K562 (cell line): ENCODE results near the gene TRAK1. TPM values are rescaled to one million over a fixed set of nuclear protein-coding genes. Genes with fewer than 3 reads are reported as not detected.

ENCODE experiments used
- ATAC-seq: fragments of 200-7000 bp; cut with Tn5 transposase; 3 replicates; pipeline ENCODE4 v1.9.1; 2020; ENCODE audit warnings: moderate library complexity
- BruUV-seq: library from RNA; stranded (reverse); fragments of 400-500 nt; replicated peaks from 2 replicates; lab custom pipeline; 2021; lab: Mats Ljungman, UMichigan
- CTCF ChIA-PET: fragments of 300-600 bp; formaldehyde crosslinking; extraction: SDS; loops from one replicate; lab custom pipeline; 2021; ENCODE audit warnings: low intra/inter-chr PET ratio; lab: Yijun Ruan, JAX
- POLR2A ChIA-PET: fragments of 300-600, 350-650 bp; sonication (Branson Sonifier 250); formaldehyde crosslinking; extraction: SDS; loops from one replicate; lab custom pipeline; 2021; ENCODE audit warnings: antibody characterized with exemption, inconsistent platforms; lab: Yijun Ruan, JAX
- DNase-seq, 4 experiments: peaks; one replicate each; pipeline versions ENCODE4 v3.0.0 to v3.0.0-alpha.2; 2011 to 2018; ENCODE audit warnings: low spot score in 3 of 4, mixed read lengths in 3 of 4; ENCODE audit errors: extremely low read depth in 1 of 4
- FAIRE-seq: peaks from 2 replicates; lab custom pipeline; 2011; peaks lifted over from hg19 to GRCh38; lab: Jason Lieb, UNC
- H2AFZ ChIP-seq: 2 replicates; pipeline ENCODE4 v1.6.0; 2011; ENCODE audit warnings: low read depth, low read length, control low read depth, inconsistent platforms
- H3K27ac ChIP-seq: fragments of 200-600 bp; 3 replicates; pipeline ENCODE4 v1.8.0; 2011; ENCODE audit warnings: low read depth, mild to moderate bottlenecking, control low read depth, inconsistent platforms, low read length, moderate library complexity, mixed read lengths; ENCODE audit errors: extremely low read depth
- H3K27me3 ChIP-seq, 2 experiments: fragments of 300-600 bp in 1 of 2; 2 replicates in 1 of 2; 3 replicates in 1 of 2; pipeline versions ENCODE4 v1.6.0 to v1.8.0; 2011; ENCODE audit warnings: inconsistent platforms in 2 of 2, low read length in 2 of 2, mild to moderate bottlenecking in 1 of 2, mixed read lengths in 1 of 2, moderate library complexity in 1 of 2; ENCODE audit not compliant: control insufficient read depth in 2 of 2, insufficient read depth in 2 of 2
- H3K36me3 ChIP-seq: fragments of 300-600 bp; 3 replicates; pipeline ENCODE4 v1.8.0; 2011; ENCODE audit warnings: mild to moderate bottlenecking, low read length, inconsistent platforms; ENCODE audit not compliant: control insufficient read depth, insufficient read depth
- H3K4me1 ChIP-seq, 2 experiments: fragments of 200-600 bp in 1 of 2; replicated peaks in 1 of 2; 2 replicates in 1 of 2; 3 replicates in 1 of 2; pipeline versions ENCODE4 v1.5.1 to v1.8.0; 2011; ENCODE audit warnings: inconsistent platforms in 2 of 2, low read length in 2 of 2, mild to moderate bottlenecking in 1 of 2, mixed read lengths in 1 of 2, moderate library complexity in 1 of 2; ENCODE audit not compliant: control insufficient read depth in 2 of 2, insufficient read depth in 2 of 2
- H3K4me2 ChIP-seq: 2 replicates; pipeline ENCODE4 v1.6.1; 2011; ENCODE audit warnings: low read length, control low read depth, inconsistent platforms, mixed read lengths; ENCODE audit not compliant: insufficient read depth
- H3K4me3 ChIP-seq: fragments of 200-600 bp; sonication (generic), shearing (Covaris generic); 2 replicates; pipeline ENCODE4 v1.5.1; 2016; ENCODE audit warnings: control low read depth, inconsistent platforms
- H3K79me2 ChIP-seq: fragments of 200-600 bp; 3 replicates; pipeline ENCODE4 v1.8.0; 2011; ENCODE audit warnings: low read length, inconsistent platforms; ENCODE audit not compliant: control insufficient read depth, insufficient read depth
- H3K9ac ChIP-seq, 2 experiments: 2 replicates each; pipeline versions ENCODE4 v1.6.0 to v1.6.1; 2011; ENCODE audit warnings: low read depth in 2 of 2, low read length in 2 of 2, control low read depth in 1 of 2, inconsistent platforms in 1 of 2, mild to moderate bottlenecking in 1 of 2, mixed read lengths in 1 of 2; ENCODE audit not compliant: insufficient read depth in 1 of 2
- H3K9me1 ChIP-seq: one replicate; pipeline ENCODE4 v1.6.0; 2011; ENCODE audit warnings: inconsistent platforms, mild to moderate bottlenecking, low read length, moderate library complexity; ENCODE audit not compliant: control insufficient read depth, insufficient read depth
- H3K9me3 ChIP-seq: replicated peaks from 2 replicates; pipeline ENCODE4 v1.5.1; 2011; ENCODE audit warnings: low read depth, low read length, inconsistent platforms; ENCODE audit not compliant: control insufficient read depth, insufficient read depth
- H4K20me1 ChIP-seq: replicated peaks from 2 replicates; pipeline ENCODE4 v1.6.1; 2011; ENCODE audit warnings: low read length, inconsistent platforms, mixed read lengths; ENCODE audit not compliant: control insufficient read depth, insufficient read depth
- CBFA2T2 ChIP-seq: fragments of 450-650 bp; conservative IDR thresholded peaks from 2 replicates; pipeline ENCODE4 v1.6.1; 2017; ENCODE audit warnings: mild to moderate bottlenecking
- JUN ChIP-seq, 2 experiments: sonication (generic) in 1 of 2; formaldehyde crosslinking in 1 of 2; IDR thresholded peaks; 2 replicates each; pipeline versions ENCODE4 v1.6.1 to v1.8.0; 2012 to 2022; ENCODE audit warnings: borderline replicate concordance in 2 of 2, mild to moderate bottlenecking in 2 of 2, improper control_type of control experiment in 1 of 2, low read depth in 1 of 2, low read length in 1 of 2, missing genetic modification reagents in 1 of 2
- MAZ ChIP-seq, 2 experiments: fragments of 450-650 bp in 1 of 2; sonication (generic) in 1 of 2; formaldehyde crosslinking; IDR thresholded peaks in 1 of 2; conservative IDR thresholded peaks in 1 of 2; 2 replicates each; pipeline versions ENCODE4 v1.4.0 to v1.5.0; 2020; ENCODE audit warnings: mild to moderate bottlenecking in 1 of 2, missing genetic modification reagents in 1 of 2
- RUNX1 ChIP-seq: sonication (generic); IDR thresholded peaks from 2 replicates; pipeline ENCODE4 v1.6.1; 2016; ENCODE audit warnings: antibody characterized with exemption, low read depth
- TAF9B ChIP-seq: fragments of 450-650 bp; IDR thresholded peaks from 2 replicates; pipeline ENCODE4 v1.6.1; 2018; ENCODE audit warnings: mild to moderate bottlenecking; ENCODE audit not compliant: partially characterized antibody
- TOE1 ChIP-seq, 2 experiments: fragments of 450-650 bp in 1 of 2; sonication (generic) in 1 of 2; formaldehyde crosslinking in 1 of 2; IDR thresholded peaks; 2 replicates each; pipeline versions ENCODE4 v1.7.1 to v1.8.0; 2016 to 2022; ENCODE audit warnings: borderline replicate concordance in 2 of 2, mild to moderate bottlenecking in 2 of 2, antibody characterized with exemption in 1 of 2, inconsistent platforms in 1 of 2, low read depth in 1 of 2, missing genetic modification reagents in 1 of 2, moderate library complexity in 1 of 2
- WGBS: fragments of 100-300 bp; shearing (Covaris generic); methylation state at CpG from one replicate; pipeline ENCODE4 v1.1.6; 2016; ENCODE audit warnings: low coverage, mixed read lengths; ENCODE audit not compliant: insufficient coverage; ENCODE audit errors: missing lambda C conversion rate; 5-methylcytosine and 5-hydroxymethylcytosine counted together
- in situ Hi-C: fragments of 300-500 bp; cut with MboI; formaldehyde crosslinking; loops from 4 replicates; pipeline ENCODE4 v1.15.0; 2018; ENCODE audit warnings: inconsistent platforms, mixed read lengths
- intact Hi-C: fragments of 100-400 bp; cut with micrococcal nuclease; formaldehyde crosslinking; loops from 2 replicates; pipeline ENCODE4 v1.14.2; 2022
- polyA plus RNA-seq, 8 experiments: library from polyadenylated mRNA; depleted of rRNA in 4 of 8; stranded (reverse) in 5 of 8; unstranded in 3 of 8; fragments of >200 nt; fragmentation: Nextera tagmentation in 2 of 8; fragmentation: Illumina TruSeq in 1 of 8; extraction: Ambion mirVana in 2 of 8; extraction: Trizol in 1 of 8; gene quantifications; 2 replicates each; pipeline versions ENCODE4 v1.2.1 to v1.2.3, GENCODE V29; 2011 to 2014; ENCODE audit warnings: inconsistent platforms in 1 of 8, missing spikeins in 1 of 8
- total RNA-seq, 7 experiments: library from RNA; depleted of rRNA in 6 of 7; stranded (reverse); fragments of >200 nt in 6 of 7; fragmentation: Illumina TruSeq in 2 of 7; extraction: Trizol in 2 of 7; gene quantifications; 2 replicates each; pipeline versions ENCODE4 v1.2.1 to v1.2.3, GENCODE V29; 2011 to 2021; ENCODE audit warnings: low replicate concordance in 1 of 7
- TF ChIP-seq, protein P1 (sequence below): sonication (generic); formaldehyde crosslinking; IDR thresholded peaks from 2 replicates; pipeline ENCODE4 v1.8.0; 2022; ENCODE audit warnings: mild to moderate bottlenecking, missing genetic modification reagents
- TF ChIP-seq, protein P2 (sequence below): fragments of 250-450 bp; sonication (Bioruptor Pico); IDR thresholded peaks from 2 replicates; pipeline ENCODE4 v1.5.0; 2020; ENCODE audit warnings: mild to moderate bottlenecking, borderline replicate concordance

TRAK1 gene
- total and polyA plus RNA-seq, 9 of the 15 experiments (the other 6 are each of a cell fraction or from before 2014, with no cell fraction given): 5.3 to 28.5 (median 17.5) TPM

DNA sequence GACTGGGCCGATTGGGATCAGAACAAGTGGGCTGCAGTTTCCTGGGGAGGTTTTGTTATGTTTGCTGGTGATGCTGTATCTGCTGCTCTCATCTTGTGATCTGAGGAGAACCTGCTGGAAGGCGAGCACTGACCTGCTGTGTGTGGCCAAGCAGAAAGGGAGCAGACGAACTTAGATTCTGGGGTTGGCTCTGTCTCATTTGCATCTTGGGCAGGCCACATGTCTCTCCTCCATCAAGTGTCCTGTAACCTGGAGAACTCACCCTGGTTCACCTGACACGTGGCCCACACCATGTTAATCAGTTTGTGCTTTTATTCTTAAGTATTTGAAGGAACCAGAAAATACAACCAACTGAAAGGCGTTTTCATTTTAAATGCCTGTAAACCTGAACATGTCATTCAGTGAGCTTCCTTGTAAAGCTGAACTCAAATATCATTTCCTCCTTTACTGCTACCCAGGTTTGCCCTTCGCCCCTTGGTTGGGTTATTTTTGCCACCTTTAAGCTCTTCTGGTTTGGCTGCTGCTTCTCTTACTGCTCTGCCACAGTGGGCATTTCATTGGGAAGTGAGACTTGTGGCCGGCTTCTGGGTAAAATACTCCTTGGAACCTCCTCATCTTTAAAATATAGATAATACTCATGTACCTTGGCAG, 33.5 kb upstream of the TRAK1 start (continued):
- TF ChIP-seq JUN (IDR thresholded peaks at IDR 0.05; ENCODE audit: borderline replicate concordance, low read depth, low read length) (no peak), JUN (CRISPR knock-in tag; IDR thresholded peaks at IDR 0.05; ENCODE audit: borderline replicate concordance) (no peak), TOE1 (IDR thresholded peaks at IDR 0.05; ENCODE audit: borderline replicate concordance) (no peak), TOE1 (CRISPR knock-in tag; IDR thresholded peaks at IDR 0.05; ENCODE audit: borderline replicate concordance, low read depth) (no peak), MAZ (CRISPR knock-in tag; conservative IDR thresholded peaks at IDR 0.05 in 1 of 2, IDR thresholded peaks at IDR 0.05 in 1 of 2) (no peak), TAF9B (no peak)
- TF ChIP-seq, protein P1, sequence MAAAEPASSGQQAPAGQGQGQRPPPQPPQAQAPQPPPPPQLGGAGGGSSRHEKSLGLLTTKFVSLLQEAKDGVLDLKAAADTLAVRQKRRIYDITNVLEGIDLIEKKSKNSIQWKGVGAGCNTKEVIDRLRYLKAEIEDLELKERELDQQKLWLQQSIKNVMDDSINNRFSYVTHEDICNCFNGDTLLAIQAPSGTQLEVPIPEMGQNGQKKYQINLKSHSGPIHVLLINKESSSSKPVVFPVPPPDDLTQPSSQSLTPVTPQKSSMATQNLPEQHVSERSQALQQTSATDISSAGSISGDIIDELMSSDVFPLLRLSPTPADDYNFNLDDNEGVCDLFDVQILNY (CRISPR knock-in tag): no peak

DNA sequence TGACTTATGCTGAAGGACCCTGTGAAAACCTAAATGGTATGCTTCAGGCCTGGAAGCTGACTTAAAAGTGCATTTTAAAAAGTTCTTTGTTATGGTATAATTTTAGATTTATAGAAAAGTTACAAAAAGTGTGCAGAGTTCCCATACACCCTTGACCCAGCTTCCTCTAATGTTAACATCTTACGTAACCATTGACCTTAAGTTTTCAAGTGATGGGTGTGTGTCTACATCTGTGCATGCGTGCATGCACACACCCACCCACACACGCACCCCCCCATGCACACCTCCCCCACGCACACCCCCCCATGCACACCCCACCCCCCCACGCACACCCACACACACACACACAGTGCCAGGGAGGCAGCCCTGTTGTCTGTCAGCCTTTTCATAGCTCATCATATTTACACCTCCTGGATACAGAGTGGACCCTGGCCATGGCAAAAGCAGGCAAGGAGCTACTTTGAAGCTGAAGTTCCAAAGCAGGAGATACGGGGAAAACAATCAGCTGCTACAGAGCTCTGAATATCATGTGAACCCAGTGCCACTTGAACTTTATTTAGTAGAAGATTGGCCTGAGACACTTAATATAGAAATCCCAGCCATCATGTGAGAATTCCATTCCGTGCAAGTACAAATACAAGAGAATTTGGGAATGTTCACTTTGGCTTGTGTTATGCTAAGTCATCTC, 30.0 kb upstream of the TRAK1 start:
- Histone ChIP-seq H3K27ac (no peak overlapping the region), H3K4me1 (no peaks in the 10 kb centered on the region; a peak in 1 of 5 replicates), H4K20me1 (peaks cover 7% of the 10 kb centered on the region; the same call in 1 of the 2 replicates), H3K4me2 (no peak overlapping the region), H3K36me3 (no peaks in the 10 kb centered on the region), H3K9me1 (no peaks in the 10 kb centered on the region), H3K9ac (no peak overlapping the region), H3K4me3 (no peak overlapping the region), H2AFZ (no peak overlapping the region), H3K27me3 (no peaks in the 10 kb centered on the region), H3K9me3 (no peaks in the 10 kb centered on the region), H3K79me2 (peaks cover 7% of the 10 kb centered on the region; the same call in 2 of the 3 replicates)
- 72% methylated on average over 4 of the region's 7 CpGs for WGBS
- CTCF ChIA-PET: no interaction called here
- in situ Hi-C loops (no loop called here), intact Hi-C loops (no loop called here)
- BruUV-seq: no TSS peak
- FAIRE-seq (no peak), ATAC-seq (no peak; the same call in 2 of the 3 replicates), DNase-seq (no peak)
- POLR2A ChIA-PET: interaction anchor here (0.7 to 1.5 kb wide), 5 partner anchors 9 to 17 kb away, joined by 3 to 7 read pairs (median 5); no protein-coding TSS in a partner anchor
- TF ChIP-seq, protein P2, sequence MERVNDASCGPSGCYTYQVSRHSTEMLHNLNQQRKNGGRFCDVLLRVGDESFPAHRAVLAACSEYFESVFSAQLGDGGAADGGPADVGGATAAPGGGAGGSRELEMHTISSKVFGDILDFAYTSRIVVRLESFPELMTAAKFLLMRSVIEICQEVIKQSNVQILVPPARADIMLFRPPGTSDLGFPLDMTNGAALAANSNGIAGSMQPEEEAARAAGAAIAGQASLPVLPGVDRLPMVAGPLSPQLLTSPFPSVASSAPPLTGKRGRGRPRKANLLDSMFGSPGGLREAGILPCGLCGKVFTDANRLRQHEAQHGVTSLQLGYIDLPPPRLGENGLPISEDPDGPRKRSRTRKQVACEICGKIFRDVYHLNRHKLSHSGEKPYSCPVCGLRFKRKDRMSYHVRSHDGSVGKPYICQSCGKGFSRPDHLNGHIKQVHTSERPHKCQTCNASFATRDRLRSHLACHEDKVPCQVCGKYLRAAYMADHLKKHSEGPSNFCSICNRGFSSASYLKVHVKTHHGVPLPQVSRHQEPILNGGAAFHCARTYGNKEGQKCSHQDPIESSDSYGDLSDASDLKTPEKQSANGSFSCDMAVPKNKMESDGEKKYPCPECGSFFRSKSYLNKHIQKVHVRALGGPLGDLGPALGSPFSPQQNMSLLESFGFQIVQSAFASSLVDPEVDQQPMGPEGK (CRISPR knock-in tag): no peak
- no peak for TF ChIP-seq RUNX1
- TF ChIP-seq CBFA2T2: 0 out of 2 replicates have a peak, but pooled peaks have one; percentile 1
